HG03575 (cell line): ENCODE data around the gene GJA1.
"Not testable (repeated sequence)": the region's sequence is repeated elsewhere in the genome, so short reads cannot be mapped to it uniquely, and the experiment has no call there.

Source experiments
- ATAC-seq: cut with Tn5 transposase; IDR thresholded peaks from one replicate; pipeline ENCODE4 v1.9.1; 2021; ENCODE audit not compliant: unreplicated experiment, insufficient number of reproducible peaks, low FRiP score; ENCODE audit errors: extremely low read depth

GJA1 gene

DNA sequence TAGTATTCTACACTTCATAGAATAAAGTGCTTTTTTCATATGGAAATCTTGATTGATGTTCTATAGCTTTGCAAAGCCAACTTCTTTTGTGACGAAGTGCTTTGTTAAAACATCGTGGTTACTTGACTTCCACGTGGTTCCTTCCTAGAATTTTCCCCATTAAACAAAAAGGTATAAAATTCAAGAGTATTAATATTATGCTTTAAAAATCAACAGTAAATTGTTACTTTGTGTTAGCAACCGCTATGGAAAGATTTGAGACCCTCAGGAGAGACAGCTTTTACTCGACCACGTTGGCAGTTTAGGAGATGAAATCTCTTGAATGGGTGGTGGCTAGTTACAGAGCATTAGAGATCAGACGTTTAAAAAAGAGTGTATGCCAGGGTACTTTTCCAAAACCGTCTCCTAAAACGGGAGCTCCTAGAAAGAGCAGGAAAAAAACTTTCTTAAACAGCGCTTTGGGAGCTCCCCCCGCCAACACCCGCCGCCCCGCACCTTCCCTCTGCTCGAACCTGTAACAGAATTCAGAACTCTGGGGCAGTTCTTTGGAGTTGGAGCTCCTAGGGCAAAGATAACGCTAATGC lies 920 bp downstream of the GJA1 start:
- ATAC-seq: no peak

DNA sequence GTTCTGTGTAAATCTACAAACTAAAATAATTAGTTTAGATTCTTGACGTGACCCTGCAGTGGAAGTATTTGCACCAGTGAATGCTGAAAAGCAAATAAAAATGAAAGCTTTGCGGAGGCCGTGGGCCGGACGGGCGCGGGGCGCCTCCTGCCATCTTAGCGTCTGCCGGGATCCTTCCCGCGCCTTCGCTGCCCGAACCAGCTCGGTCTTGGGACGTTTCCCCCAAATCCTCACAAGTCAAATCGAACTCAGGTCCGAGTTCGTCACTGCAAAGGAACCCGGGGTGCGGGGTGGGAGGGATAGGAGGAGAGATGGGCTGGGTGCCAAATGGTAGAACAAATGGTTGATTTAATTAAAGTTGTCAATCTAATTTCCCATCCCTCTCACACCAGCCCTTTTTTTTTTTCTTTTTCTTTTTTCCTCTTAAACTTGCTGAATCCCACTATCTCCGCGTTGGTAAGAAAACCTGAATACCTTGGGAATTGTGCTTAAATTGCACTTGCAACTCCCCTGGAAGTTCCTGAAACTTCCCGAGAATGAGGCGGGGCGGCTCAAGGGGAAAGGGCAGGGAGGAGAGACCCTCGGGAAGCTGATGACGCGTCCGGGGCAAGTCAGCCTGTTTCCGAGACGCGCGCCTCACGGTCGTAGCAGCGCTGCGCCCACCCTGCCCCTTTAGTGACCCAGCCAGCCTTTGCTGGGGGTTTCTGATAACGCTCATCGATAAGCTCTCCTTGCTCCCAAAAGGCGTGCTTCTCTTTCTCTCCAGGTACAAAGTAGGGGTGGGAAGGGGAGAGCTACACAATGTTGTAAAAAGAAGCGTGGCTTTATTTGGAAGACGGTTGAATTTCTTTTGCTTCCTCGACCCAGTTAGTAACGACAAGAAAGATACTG lies 1.8 kb downstream of the GJA1 start:
- no peak for ATAC-seq

DNA sequence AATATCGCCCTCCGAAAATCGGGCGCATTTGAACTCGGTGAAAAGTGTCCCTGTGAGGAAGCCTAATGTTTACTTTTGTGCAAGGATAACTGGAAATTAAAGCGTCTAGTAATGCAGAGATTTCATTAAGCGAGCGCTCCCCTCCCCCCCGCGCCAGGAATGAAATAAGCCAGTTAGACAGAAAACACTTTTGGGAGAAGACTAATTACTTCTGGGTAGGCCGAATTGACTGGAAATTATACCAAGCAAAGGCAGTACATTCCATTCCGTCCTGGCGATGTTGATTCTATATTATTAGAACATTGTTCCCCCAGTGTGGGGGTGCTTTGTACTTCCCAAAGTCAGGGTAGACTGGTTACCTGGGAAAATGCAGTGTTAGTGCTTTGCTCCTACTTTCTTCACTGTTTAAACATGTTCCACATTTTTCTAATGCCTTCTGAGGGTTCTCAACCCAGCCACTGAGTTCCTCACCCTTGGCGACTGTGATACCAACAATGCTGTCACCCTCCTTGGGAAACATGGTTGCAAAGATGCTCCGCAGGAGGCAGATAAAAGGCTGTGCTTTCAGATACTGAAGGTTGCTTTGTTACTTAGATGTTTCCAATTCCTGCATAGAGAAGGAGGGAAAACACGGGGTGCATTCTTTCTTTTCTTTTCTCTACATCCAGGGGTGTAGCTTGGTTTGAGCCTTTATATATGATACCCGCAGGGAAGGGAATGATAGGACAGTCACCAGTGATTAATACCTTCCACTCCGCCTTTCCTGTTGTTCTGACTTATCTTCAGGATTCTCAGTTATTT lies 2.6 kb downstream of the GJA1 start:
- ATAC-seq: no peak

DNA sequence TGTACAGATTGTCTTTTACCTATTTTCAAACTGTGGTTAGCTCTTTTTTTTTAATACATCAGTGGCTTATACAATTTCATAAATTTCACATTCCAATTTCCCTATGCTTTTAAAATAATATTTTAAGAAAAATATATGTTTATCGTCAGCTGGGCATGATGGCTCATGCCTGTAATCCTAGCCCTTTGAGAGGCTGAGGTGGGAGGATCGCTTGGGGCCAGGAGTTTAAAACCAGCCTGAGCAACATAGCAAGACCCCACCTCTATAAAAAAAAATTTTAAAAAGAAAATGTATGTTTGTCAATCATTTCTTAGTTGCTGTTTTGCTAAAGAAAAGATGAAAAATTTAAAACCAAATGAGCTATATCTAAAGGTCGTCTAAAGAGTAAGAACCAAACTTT lies 3.4 kb downstream of the GJA1 start:
- ATAC-seq: no peak

DNA sequence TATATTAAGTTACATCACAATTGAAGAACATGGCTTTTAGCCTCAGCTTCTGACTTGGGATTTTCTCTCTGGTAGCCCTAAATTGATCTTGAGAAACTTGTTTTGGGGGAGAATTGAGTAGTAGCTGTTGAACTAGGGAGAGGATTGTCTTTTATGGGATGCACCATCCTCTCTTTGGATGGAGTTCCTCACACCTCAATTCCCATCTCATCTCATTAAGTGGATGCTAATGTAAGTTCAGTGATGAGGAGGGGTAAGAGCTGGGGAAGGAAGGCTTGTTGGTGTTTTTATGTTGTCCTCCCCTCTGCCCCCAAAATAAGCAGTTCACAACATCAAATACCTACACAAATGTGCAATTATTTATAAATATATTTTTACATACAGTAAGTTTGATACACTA lies 4.0 kb downstream of the GJA1 start:
- ATAC-seq: no peak

DNA sequence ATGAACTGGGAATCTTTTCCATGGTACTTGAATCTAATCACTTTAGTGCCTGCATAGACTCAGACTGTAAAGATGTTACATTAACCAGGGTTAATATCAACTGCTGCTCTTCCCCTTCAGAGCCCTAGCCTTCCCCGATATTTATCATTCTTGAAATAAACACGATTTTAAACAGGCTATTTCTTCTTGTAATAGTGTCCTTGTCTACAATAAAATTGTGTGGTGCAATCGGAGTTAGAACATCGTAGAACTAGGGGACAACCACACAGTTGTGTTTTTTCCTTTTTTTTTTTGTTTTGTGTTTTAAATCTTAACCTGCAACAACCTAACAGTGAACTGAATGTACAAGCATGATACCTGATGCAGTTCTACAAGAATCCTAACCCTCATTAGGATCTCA lies 4.5 kb downstream of the GJA1 start:
- ATAC-seq: no peak

DNA sequence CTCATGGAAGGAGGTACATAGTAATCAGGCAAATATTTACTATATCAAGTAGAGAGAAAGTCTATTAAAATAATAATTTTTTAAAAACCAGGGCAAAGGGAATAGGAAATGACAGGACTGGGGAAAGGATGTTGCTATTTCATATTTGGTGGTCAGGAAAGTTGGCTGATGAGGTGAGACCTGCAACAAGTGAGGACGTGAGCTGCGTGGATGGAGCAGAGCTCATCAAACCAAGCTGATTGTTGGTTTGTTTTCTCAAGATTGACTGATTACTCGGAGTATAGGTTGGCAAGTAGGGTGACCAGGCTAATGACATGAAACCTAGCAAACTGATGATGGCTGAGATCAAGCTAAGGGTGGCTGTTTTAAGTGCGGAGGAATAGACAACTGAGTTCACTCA lies 6.0 kb downstream of the GJA1 start:
- no peak for ATAC-seq

DNA sequence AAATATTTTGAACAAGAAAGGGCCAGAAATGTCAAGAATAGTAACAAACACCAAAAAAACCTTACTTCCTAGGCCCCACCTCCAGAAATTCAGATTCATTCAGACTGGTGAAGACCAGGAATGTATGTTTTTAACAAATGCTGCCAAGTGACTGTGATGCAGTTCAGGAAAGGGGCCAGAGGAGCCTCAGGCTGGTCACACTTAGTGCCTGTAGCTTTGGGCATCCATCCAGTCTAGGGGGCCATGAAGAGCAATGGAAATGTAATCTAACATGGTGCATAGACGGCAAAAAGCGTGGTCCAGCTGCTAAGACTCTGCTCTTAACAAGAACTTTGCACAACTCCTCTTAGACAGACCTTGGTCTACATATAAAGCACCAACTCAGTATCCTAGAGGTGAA lies 7.1 kb downstream of the GJA1 start:
- no peak for ATAC-seq

DNA sequence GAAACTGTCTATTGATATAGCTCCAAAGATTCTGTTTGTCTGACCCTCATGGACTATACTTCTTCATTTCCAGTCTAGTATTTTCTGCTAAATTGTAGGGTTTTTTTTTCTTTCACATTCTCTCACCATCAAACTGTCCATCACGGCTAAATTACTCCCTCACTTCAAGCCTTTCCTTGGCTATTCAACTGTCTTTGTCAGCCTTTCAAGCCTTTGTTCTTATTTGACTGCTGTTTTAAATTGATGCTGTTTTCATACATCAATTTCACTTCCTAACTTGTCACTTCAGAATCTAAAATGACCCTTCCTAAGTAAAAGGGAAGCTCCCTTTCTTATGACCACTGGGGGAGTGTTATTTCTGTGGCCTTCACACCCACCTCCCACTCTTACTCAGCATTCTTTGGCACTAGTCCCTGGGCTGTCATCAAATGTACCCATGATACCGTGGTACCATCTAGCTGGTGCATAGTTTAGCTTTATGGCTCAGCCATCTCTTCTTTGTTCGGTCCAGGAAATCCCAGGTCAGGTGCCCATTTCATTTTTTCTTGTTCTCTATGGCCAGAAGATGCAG lies 8.6 kb downstream of the GJA1 start:
- ATAC-seq: no peak

DNA sequence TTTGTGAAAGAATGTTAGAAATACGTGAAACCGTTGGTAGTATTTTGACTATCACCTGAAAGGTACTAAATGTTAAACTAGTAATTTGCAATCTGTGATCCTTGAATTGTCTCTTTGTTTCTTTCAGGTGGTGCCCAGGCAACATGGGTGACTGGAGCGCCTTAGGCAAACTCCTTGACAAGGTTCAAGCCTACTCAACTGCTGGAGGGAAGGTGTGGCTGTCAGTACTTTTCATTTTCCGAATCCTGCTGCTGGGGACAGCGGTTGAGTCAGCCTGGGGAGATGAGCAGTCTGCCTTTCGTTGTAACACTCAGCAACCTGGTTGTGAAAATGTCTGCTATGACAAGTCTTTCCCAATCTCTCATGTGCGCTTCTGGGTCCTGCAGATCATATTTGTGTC lies 11.3 kb downstream of the GJA1 start:
- not testable (repeated sequence) for ATAC-seq

DNA sequence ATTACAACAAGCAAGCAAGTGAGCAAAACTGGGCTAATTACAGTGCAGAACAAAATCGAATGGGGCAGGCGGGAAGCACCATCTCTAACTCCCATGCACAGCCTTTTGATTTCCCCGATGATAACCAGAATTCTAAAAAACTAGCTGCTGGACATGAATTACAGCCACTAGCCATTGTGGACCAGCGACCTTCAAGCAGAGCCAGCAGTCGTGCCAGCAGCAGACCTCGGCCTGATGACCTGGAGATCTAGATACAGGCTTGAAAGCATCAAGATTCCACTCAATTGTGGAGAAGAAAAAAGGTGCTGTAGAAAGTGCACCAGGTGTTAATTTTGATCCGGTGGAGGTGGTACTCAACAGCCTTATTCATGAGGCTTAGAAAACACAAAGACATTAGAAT lies 12.3 kb downstream of the GJA1 start:
- not testable (repeated sequence) for ATAC-seq

DNA sequence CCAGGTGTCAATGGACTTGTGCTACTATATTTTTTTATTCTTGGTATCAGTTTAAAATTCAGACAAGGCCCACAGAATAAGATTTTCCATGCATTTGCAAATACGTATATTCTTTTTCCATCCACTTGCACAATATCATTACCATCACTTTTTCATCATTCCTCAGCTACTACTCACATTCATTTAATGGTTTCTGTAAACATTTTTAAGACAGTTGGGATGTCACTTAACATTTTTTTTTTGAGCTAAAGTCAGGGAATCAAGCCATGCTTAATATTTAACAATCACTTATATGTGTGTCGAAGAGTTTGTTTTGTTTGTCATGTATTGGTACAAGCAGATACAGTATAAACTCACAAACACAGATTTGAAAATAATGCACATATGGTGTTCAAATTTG lies 13.1 kb downstream of the GJA1 start:
- ATAC-seq: not testable (repeated sequence)

DNA sequence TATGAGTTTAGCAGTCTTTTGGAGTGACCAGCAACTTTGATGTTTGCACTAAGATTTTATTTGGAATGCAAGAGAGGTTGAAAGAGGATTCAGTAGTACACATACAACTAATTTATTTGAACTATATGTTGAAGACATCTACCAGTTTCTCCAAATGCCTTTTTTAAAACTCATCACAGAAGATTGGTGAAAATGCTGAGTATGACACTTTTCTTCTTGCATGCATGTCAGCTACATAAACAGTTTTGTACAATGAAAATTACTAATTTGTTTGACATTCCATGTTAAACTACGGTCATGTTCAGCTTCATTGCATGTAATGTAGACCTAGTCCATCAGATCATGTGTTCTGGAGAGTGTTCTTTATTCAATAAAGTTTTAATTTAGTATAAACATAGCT lies 13.9 kb downstream of the GJA1 start:
- ATAC-seq: no peak

DNA sequence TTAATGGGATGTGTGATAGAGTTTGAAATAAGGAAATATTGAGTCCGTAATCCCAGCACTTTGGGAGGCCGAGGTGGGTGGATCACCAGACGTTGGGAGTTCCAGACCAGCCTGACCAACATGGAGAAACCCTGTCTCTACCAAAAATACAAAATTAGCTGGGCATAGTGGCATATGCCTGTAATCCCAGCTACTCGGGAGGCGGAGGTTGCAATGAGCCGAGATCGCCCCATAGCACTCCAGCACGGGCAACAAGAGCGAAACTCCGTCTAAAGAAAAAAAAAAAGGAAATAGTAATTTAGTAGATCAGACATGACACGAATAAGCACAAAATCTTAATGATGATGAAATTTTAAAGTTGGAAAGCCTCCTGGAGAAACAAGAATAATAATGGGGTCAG lies 14.8 kb downstream of the GJA1 start:
- no peak for ATAC-seq

DNA sequence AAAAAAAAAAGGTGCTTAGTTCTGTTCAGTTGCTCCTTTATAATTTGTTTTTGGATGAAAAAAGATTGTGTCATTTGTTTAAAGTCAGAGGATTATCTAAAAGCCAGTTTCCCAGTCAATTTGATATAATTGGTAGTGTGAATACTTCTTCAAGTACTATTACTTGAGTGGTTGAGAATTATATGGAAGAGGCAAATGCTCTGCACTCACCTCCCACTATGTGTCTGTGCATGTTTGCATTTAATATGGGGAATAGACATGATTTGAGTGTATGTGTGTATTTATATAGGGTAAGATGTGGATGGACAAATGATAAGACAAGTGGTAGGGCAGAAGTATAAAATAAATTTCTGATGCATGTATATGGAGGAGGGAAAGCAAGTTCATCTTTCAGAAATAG lies 15.8 kb downstream of the GJA1 start:
- ATAC-seq: no peak

DNA sequence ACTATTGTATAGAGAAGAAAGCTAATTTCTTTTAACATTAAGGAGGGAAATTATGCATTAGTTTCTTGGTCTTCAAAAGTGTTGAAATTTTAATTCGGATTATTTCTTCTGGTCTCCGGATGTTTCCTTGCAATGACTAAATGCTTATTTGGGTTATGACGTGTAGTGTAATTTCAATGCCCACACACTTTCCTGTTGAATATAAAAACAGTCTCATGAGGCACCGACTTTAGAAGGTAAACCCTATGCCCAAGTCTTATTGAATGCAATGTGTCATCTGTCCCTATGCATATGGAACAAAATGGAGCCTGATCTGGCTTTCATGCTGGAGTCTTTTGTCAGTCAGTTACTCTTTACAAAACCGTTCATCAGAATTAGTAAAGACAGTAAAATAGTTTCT lies 17.7 kb downstream of the GJA1 start:
- no peak for ATAC-seq

DNA sequence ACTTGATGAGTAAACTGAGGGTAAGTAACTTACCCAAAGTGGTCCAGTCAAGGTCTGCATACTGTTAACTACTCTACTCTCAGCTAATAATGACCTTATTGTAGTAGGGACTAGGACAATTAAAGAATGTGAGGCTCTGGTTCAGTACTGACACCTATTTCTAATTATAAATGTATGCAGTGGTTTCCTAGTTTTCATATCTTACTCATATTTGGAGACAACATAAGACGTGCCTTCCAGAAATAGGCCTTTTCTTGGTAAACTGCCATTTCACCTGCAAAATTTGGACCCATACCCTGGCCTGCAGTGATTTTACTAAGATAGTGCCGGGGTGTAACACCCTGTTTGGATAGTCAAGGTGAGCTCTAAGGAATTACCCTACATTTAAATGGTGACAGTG lies 24.7 kb downstream of the GJA1 start:
- ATAC-seq: no peak

DNA sequence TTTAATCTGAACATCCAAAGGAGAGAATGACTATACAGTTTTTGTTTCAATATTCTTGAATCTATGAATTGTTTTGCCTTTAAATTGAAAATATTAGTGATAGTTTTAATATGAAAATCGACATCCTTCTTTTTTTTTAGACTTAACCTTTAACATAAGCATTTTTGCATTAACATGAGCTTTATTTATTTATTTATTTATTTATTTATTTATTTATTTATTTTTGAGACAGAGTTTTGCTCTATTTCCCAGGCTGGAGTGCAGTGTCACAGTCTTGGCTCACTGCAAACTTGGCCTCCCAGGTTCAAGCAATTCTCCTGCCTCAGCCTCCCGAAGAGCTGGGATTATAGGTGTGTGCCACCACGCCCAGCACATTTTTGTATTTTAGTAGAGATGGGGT lies 27.6 kb downstream of the GJA1 start:
- ATAC-seq: no peak

DNA sequence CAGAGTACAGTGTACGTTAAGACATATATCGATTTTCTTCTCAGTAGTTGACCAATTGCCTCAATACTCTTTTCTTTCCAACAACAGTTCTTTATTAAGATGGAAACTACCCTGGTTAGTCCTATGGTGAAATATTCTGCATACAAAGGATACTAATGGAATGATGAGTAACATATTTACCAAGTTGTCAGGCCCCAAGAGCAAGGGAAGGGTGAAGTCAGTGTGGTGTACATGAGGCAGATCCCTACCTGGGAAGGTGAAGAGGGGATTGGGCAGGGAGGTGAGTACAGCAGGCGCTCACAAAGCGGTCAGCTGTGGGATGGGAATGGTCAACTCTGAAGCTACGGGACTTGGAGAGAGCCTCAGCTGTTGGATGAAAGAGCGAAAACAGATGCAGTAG lies 29.7 kb downstream of the GJA1 start:
- ATAC-seq: no peak
